SK-N-SH (cell line): ENCODE data around the gene ZMYND8. TPM values are rescaled to one million over a fixed set of nuclear protein-coding genes. Genes with fewer than 3 reads are reported as not detected.

Experiments used
- CTCF ChIA-PET: fragments of 300-600, 350-600 bp; formaldehyde crosslinking; extraction: SDS; loops from one replicate; lab custom pipeline; 2021; lab: Yijun Ruan, JAX
- POLR2A ChIA-PET: fragments of 350-600 bp; sonication (Branson Sonifier 250); formaldehyde crosslinking; extraction: SDS; loops from one replicate; lab custom pipeline; 2020; ENCODE audit warnings: antibody characterized with exemption, inconsistent platforms; lab: Yijun Ruan, JAX
- DNase-seq: peaks from one replicate; pipeline ENCODE4 v3.0.0; 2012
- H2AFZ ChIP-seq: fragments of 200-600 bp; sonication (generic); 2 replicates; pipeline ENCODE4 v1.8.1; 2016; ENCODE audit warnings: antibody characterized with exemption, mild to moderate bottlenecking, low read depth
- H3F3A ChIP-seq: fragments of 200-600 bp; sonication (generic); replicated peaks from 2 replicates; pipeline ENCODE3; 2016; ENCODE audit warnings: antibody characterized with exemption, mild to moderate bottlenecking; ENCODE audit not compliant: insufficient read depth
- H3K27ac ChIP-seq, 2 experiments: fragments of 200-500 bp in 1 of 2; fragments of 200-600 bp in 1 of 2; sonication (Bioruptor generic) in 1 of 2; sonication (generic), shearing (Covaris generic) in 1 of 2; 2 replicates each; pipeline versions ENCODE4 v1.5.1 to v1.6.1; 2014 to 2016; ENCODE audit warnings: low read depth in 2 of 2, inconsistent platforms in 1 of 2, low read length in 1 of 2, mild to moderate bottlenecking in 1 of 2, mixed read lengths in 1 of 2
- H3K27me3 ChIP-seq: fragments of 200-600 bp; sonication (generic), shearing (Covaris generic); 2 replicates; pipeline ENCODE4 v1.6.1; 2016; ENCODE audit warnings: mixed run types; ENCODE audit not compliant: insufficient read depth
- H3K36me3 ChIP-seq, 2 experiments: fragments of 200-500 bp in 1 of 2; fragments of 200-600 bp in 1 of 2; sonication (Bioruptor generic) in 1 of 2; sonication (generic) in 1 of 2; replicated peaks in 1 of 2; 2 replicates each; pipeline versions ENCODE3 to v1.5.1; 2014 to 2016; ENCODE audit warnings: low read length in 1 of 2, mild to moderate bottlenecking in 1 of 2; ENCODE audit not compliant: insufficient read depth in 2 of 2, control insufficient read depth in 1 of 2
- H3K4me1 ChIP-seq, 2 experiments: fragments of 200-500 bp in 1 of 2; fragments of 200-600 bp in 1 of 2; sonication (Bioruptor generic) in 1 of 2; sonication (generic), shearing (Covaris generic) in 1 of 2; 2 replicates each; pipeline versions ENCODE4 v1.5.1 to v1.6.1; 2014 to 2016; ENCODE audit warnings: low read depth in 1 of 2, low read length in 1 of 2, mixed run types in 1 of 2; ENCODE audit not compliant: insufficient read depth in 2 of 2, control insufficient read depth in 1 of 2
- H3K4me2 ChIP-seq: fragments of 200-600 bp; sonication (generic), shearing (Covaris generic); 2 replicates; pipeline ENCODE4 v1.6.1; 2017; ENCODE audit warnings: mixed run types
- H3K4me3 ChIP-seq, 2 experiments: fragments of 200-500 bp in 1 of 2; fragments of 200-600 bp in 1 of 2; sonication (Bioruptor generic) in 1 of 2; sonication (generic), shearing (Covaris generic) in 1 of 2; 2 replicates each; pipeline versions ENCODE4 v1.5.1 to v1.8.1; 2014 to 2016; ENCODE audit warnings: low read depth in 2 of 2, inconsistent platforms in 1 of 2, low read length in 1 of 2, mild to moderate bottlenecking in 1 of 2, mixed read lengths in 1 of 2, moderate library complexity in 1 of 2
- H3K79me2 ChIP-seq: fragments of 200-600 bp; sonication (generic); 2 replicates; pipeline ENCODE4 v1.8.1; 2017; ENCODE audit warnings: mild to moderate bottlenecking; ENCODE audit not compliant: insufficient read depth
- H3K9ac ChIP-seq: fragments of 200-600 bp; sonication (generic); 2 replicates; pipeline ENCODE4 v1.6.1; 2017; ENCODE audit warnings: mixed run types
- H3K9me2 ChIP-seq: fragments of 200-600 bp; sonication (generic); 2 replicates; pipeline ENCODE4 v1.6.1; 2017; ENCODE audit warnings: mixed run types
- H3K9me3 ChIP-seq: fragments of 200-600 bp; sonication (generic); 2 replicates; pipeline ENCODE4 v1.6.1; 2017; ENCODE audit warnings: mixed run types, mild to moderate bottlenecking, moderate library complexity
- H4K20me1 ChIP-seq: fragments of 200-600 bp; sonication (generic); 2 replicates; pipeline ENCODE4 v1.6.1; 2017; ENCODE audit warnings: mild to moderate bottlenecking, mixed run types; ENCODE audit not compliant: insufficient read depth
- CTCF ChIP-seq: fragments of 200-600 bp; sonication (generic); IDR thresholded peaks from 2 replicates; pipeline ENCODE4 v1.6.1; 2017; ENCODE audit warnings: antibody characterized with exemption, mild to moderate bottlenecking, moderate library complexity
- EP300 ChIP-seq, 2 experiments: IDR thresholded peaks; 2 replicates each; pipeline versions ENCODE4 v1.4.0 to v1.6.1; 2012; ENCODE audit warnings: borderline replicate concordance in 1 of 2, low read depth in 1 of 2, low read length in 1 of 2
- EZH2phosphoT487 ChIP-seq: fragments of 200-600 bp; sonication (generic); IDR thresholded peaks from 2 replicates; pipeline ENCODE4 v1.6.1; 2017; ENCODE audit warnings: low read depth, mixed run types, mild to moderate bottlenecking, antibody characterized with exemption, moderate library complexity, borderline replicate concordance
- FOSL2 ChIP-seq: IDR thresholded peaks from 2 replicates; pipeline ENCODE4 v1.4.0; 2012; ENCODE audit warnings: low read depth, mild to moderate bottlenecking, moderate library complexity, borderline replicate concordance
- GABPA ChIP-seq: IDR thresholded peaks from 2 replicates; pipeline ENCODE4 v1.4.0; 2012; ENCODE audit warnings: low read depth, mild to moderate bottlenecking
- IRF3 ChIP-seq: fragments of 150-350 bp; IDR thresholded peaks from 2 replicates; pipeline ENCODE4 v1.6.1; 2016; ENCODE audit warnings: mild to moderate bottlenecking, low read depth, low read length
- JUND ChIP-seq: IDR thresholded peaks from 2 replicates; pipeline ENCODE4 v1.4.0; 2012
- MXI1 ChIP-seq: IDR thresholded peaks from 2 replicates; pipeline ENCODE4 v1.6.1; 2012; ENCODE audit warnings: mild to moderate bottlenecking, low read depth, low read length, improper control_type of control experiment
- RAD21 ChIP-seq: IDR thresholded peaks from 2 replicates; pipeline ENCODE4 v1.6.1; 2012; ENCODE audit warnings: mild to moderate bottlenecking, low read length
- RFX5 ChIP-seq: IDR thresholded peaks from 2 replicates; pipeline ENCODE4 v1.6.1; 2012; ENCODE audit warnings: mild to moderate bottlenecking, improper control_type of control experiment, low read length
- RXRA ChIP-seq: IDR thresholded peaks from 2 replicates; pipeline ENCODE4 v1.4.0; 2012; ENCODE audit warnings: low read depth, mild to moderate bottlenecking, borderline replicate concordance
- SIN3A ChIP-seq: IDR thresholded peaks from 2 replicates; pipeline ENCODE4 v1.6.1; 2012; ENCODE audit warnings: low read depth, mild to moderate bottlenecking, low read length, moderate library complexity, borderline replicate concordance
- TCF12 ChIP-seq: IDR thresholded peaks from 2 replicates; pipeline ENCODE4 v1.4.0; 2012
- TEAD4 ChIP-seq: IDR thresholded peaks from 2 replicates; pipeline ENCODE4 v1.4.0; 2012; ENCODE audit warnings: mild to moderate bottlenecking, borderline replicate concordance; ENCODE audit not compliant: insufficient read depth
- USF2 ChIP-seq: fragments of 150-350 bp; IDR thresholded peaks from 2 replicates; pipeline ENCODE4 v1.6.1; 2017; ENCODE audit warnings: antibody characterized with exemption, low read length, low read depth, borderline replicate concordance
- WGBS: methylation state at CpG from one replicate; pipeline ENCODE4 v1.1.6; 2017; ENCODE audit warnings: low lambda C conversion rate; 5-methylcytosine and 5-hydroxymethylcytosine counted together
- polyA plus RNA-seq, 3 experiments: library from polyadenylated mRNA; depleted of rRNA; stranded (reverse); fragments of >200 nt; gene quantifications; 2 replicates each; pipeline ENCODE4 v1.2.3, GENCODE V29; 2012

Gene ZMYND8
- polyA plus RNA-seq, 1 of the 3 experiments (the other 2 are of a cell fraction): 25.3 TPM

GRCh38 chr20:47201074-47201730, 155.3 kb downstream of the ZMYND8 start:
- no peaks in the 10 kb centered on the region for H3K9me2 ChIP-seq

DNA sequence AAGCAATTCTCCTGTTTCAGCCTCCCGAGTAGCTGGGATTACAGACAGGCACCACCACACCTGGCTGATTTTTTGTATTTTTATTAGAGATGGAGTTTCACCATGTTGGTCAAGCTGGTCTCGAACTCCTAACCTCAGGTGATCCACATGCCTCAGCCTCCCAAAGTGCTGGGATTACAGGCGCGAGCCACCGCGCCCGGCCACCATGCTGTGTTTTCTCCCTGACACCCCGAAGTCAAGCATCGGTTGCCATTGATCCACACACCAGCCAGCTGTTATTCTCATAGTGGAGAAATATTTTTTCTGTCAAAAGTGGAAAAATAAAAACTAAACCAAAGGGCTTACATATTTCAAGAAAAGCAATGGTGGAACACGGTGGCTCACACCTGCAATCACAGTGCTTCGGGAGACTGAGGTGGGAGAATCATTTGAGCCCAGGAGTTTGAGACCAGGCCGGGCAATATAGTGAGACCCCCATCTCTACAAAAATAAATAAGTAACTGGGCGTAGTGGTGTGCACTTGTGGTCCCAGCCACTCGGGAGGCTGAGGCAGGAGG, 157.4 kb downstream of the ZMYND8 start:
- no peaks in the 10 kb centered on the region for H3K27me3 ChIP-seq
- POLR2A ChIA-PET: no interaction called here
- no peak overlapping the region for H2AFZ ChIP-seq
- no peak for DNase-seq
- 95% methylated on average over 14 of the region's 14 CpGs for WGBS
- CTCF ChIA-PET: interaction anchor here (1.0 to 16.2 kb wide), 7 partner anchors 13 to 446 kb away, joined by 3 to 323 read pairs (median 4); no protein-coding TSS in a partner anchor
- H3K4me2 ChIP-seq: no peak overlapping the region
- no peak overlapping the region for H3K9ac ChIP-seq
- no peaks in the 10 kb centered on the region for H3F3A ChIP-seq
- H3K9me3 ChIP-seq: no peaks in the 10 kb centered on the region
- no peak overlapping the region for H3K4me3 ChIP-seq
- H3K27ac ChIP-seq: no peak overlapping the region
- H3K36me3 ChIP-seq: no peaks in the 10 kb centered on the region
- TF ChIP-seq TEAD4 (no peak), GABPA (no peak), FOSL2 (no peak), TCF12 (no peak), JUND (no peak)
- H3K4me1 ChIP-seq: peaks cover 0 to 2% of the 10 kb centered on the region in 2 experiments; a peak in 1 of 4 replicates
- H4K20me1 ChIP-seq: no peaks in the 10 kb centered on the region
- no peaks in the 10 kb centered on the region for H3K9me2 ChIP-seq
- H3K79me2 ChIP-seq: no peaks in the 10 kb centered on the region

More at GRCh38 chr20:47201074-47201730, 155.3 kb downstream of the ZMYND8 start:
- no peak overlapping the region for H3K4me3 ChIP-seq
- no peaks in the 10 kb centered on the region for H3K27me3 ChIP-seq
- POLR2A ChIA-PET: no interaction called here
- no peak overlapping the region for H3K4me2 ChIP-seq
- H3K9me3 ChIP-seq: no peaks in the 10 kb centered on the region
- H2AFZ ChIP-seq: no peak overlapping the region
- H3K9ac ChIP-seq: no peak overlapping the region
- CTCF ChIA-PET: interaction anchor here (0.6 to 16.2 kb wide), 4 partner anchors 31 to 182 kb away, joined by 3 to 323 read pairs (median 4); no protein-coding TSS in a partner anchor
- no peak overlapping the region for H3K27ac ChIP-seq
- H3F3A ChIP-seq: no peaks in the 10 kb centered on the region
- H4K20me1 ChIP-seq: no peaks in the 10 kb centered on the region
- DNase-seq: no peak
- H3K4me1 ChIP-seq: peaks cover 0 to 5% of the 10 kb centered on the region in 2 experiments; a peak in 1 of 4 replicates
- H3K36me3 ChIP-seq: no peaks in the 10 kb centered on the region
- no peak for TF ChIP-seq MXI1
- TF ChIP-seq RAD21: no peak
- 87% methylated on average over 9 of the region's 9 CpGs for WGBS
- H3K79me2 ChIP-seq: no peaks in the 10 kb centered on the region

DNA sequence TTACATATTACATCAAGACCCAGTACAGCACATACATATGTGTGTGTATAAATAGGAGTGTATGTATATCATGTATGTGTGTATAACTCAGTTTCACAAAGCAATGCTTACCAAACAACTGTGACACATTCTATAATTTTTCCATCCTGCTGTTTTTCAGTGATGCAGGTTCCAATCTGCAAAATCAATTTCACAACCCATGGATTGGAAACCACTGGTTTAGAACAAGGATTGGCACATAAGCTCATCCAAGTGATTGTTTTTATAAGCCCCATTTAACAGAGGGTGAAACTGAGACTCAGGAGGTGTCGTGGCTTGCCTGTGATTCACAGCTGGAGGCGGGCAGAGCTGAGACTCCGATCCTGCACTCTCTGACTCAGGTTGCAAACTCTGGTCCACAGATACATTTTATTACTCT, 158.2 kb downstream of the ZMYND8 start:
- no peak overlapping the region for H3K4me2 ChIP-seq

More for the DNA sequence above, 158.2 kb downstream of the ZMYND8 start:
- H3K9ac ChIP-seq: no peak overlapping the region
- H3K36me3 ChIP-seq: no peaks in the 10 kb centered on the region
- H3K4me3 ChIP-seq: no peak overlapping the region
- H3K79me2 ChIP-seq: no peaks in the 10 kb centered on the region
- no peaks in the 10 kb centered on the region for H3K9me2 ChIP-seq
- POLR2A ChIA-PET: interaction anchor here (1.1 kb wide), 1 partner anchor 186 kb away, joined by 3 read pairs; no protein-coding TSS in a partner anchor
- no peaks in the 10 kb centered on the region for H3F3A ChIP-seq
- no peak overlapping the region for H2AFZ ChIP-seq
- CTCF ChIA-PET: interaction anchor here (1.1 to 16.2 kb wide), 9 partner anchors 13 to 445 kb away, joined by 3 to 323 read pairs (median 5); no protein-coding TSS in a partner anchor
- no peaks in the 10 kb centered on the region for H3K27me3 ChIP-seq
- peaks cover 0 to 2% of the 10 kb centered on the region in 2 experiments; a peak in 1 of 4 replicates for H3K4me1 ChIP-seq
- no peaks in the 10 kb centered on the region for H4K20me1 ChIP-seq
- WGBS: 70% methylated on average over 3 of the region's 3 CpGs
- TF ChIP-seq IRF3 (no peak), EP300 (IDR thresholded peaks at IDR 0.05; ENCODE audit: borderline replicate concordance in 1 of 2, low read depth in 1 of 2, low read length in 1 of 2) (no peak), EZH2phosphoT487 (no peak), RAD21 (no peak), RFX5 (no peak), CTCF (no peak), USF2 (no peak), SIN3A (no peak), RXRA (no peak), MXI1 (no peak)
- TF ChIP-seq, all 33 proteins: peak for 0
- no peak for DNase-seq
- no peak overlapping the region for H3K27ac ChIP-seq
- H3K9me3 ChIP-seq: no peaks in the 10 kb centered on the region
